ENCODE data around the gene ARL14EPL.

Gene ARL14EPL

DNA sequence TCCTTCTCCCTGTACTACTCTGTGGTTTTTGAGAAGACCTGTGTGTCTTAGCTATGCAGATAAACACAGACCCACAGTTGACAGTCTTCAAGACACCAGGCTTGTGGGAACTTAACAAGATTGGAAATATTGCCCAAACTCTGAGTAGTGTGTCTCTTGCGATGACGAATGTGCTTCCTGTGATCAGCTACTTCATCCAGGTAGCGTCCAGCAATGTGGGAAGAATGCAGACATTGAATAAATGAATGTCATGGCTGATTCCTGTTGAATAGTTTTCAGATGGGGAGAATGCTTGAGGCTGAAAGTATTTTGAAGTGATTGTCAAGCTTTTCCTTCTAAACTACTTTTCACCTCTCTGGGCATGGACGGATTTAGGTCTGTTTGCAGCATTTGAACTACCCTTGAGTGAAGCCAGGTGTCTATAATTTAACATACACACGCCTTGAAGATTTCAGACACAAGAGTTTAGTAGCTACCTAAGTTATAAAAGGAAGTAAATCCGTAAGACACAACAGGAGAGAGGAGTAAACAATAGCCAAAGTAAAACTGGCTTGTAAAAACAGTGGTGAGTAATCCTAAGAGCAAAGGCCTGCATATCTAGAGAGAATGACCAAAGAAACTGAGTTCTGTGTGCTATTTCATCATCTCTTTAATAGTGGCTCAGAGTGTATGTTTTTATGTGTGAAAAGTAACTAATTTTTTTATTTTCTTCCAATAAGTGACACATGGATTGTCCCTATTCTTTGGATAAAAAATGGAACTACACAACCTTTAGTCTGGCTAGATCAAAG is 30.0 kb upstream of the ARL14EPL start:
- Histone ChIP-seq H3K9me3 (ENCODE audit: insufficient read depth, low read length) (no peaks in the 10 kb centered on the region), H3K27me3 (ENCODE audit: insufficient read depth, insufficient read length) (no peaks in the 10 kb centered on the region), H3K4me3 (ENCODE audit: insufficient read length, low read depth) (no peak overlapping the region), H3K9ac (ENCODE audit: insufficient read length, low read depth) (no peak overlapping the region), H3K36me3 (ENCODE audit: insufficient read depth, insufficient read length, low read length) (no peaks in the 10 kb centered on the region), H3K4me1 (ENCODE audit: insufficient read depth, insufficient read length) (no peaks in the 10 kb centered on the region)
- DNase-seq (ENCODE audit: low read depth, low spot score), result no peak
- TF ChIP-seq ZNF274 (IDR thresholded peaks at IDR 0.05; ENCODE audit: low read depth, low read length), result no peak
- no peak for TF ChIP-seq SUZ12 (IDR thresholded peaks at IDR 0.05; ENCODE audit: extremely low read depth, insufficient read depth, insufficient read length)
- TF ChIP-seq YY1 (IDR thresholded peaks at IDR 0.05; ENCODE audit: insufficient read depth, insufficient read length), result no peak

DNA sequence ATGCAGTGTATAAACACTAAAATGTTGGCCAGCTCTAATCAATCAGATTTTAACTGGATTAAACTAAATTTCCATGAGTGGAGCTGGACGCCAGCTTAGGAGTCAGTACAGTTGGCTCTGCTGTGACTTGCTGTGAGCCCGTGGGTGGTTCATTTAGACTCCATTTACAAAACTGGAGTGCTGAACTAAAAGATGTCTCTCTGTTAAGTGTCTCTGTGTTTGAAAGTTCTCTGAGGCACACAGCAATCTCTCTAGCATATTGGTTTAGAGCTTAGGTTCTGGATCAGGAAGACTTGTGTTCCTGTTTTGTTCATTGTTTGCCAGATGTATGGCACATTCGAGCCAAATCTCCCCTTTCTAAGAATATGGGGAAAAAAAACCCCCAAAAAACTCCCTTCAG is 28.0 kb upstream of the ARL14EPL start:
- H3K9ac ChIP-seq (ENCODE audit: insufficient read length, low read depth), result no peak overlapping the region
- no peak for TF ChIP-seq ZNF274 (IDR thresholded peaks at IDR 0.05; ENCODE audit: low read depth, low read length)
- TF ChIP-seq SUZ12 (IDR thresholded peaks at IDR 0.05; ENCODE audit: extremely low read depth, insufficient read depth, insufficient read length), result no peak
- TF ChIP-seq YY1 (IDR thresholded peaks at IDR 0.05; ENCODE audit: insufficient read depth, insufficient read length), result no peak
- no peaks in the 10 kb centered on the region for H3K27me3 ChIP-seq (ENCODE audit: insufficient read depth, insufficient read length)
- no peaks in the 10 kb centered on the region for H3K4me1 ChIP-seq (ENCODE audit: insufficient read depth, insufficient read length)
- H3K36me3 ChIP-seq (ENCODE audit: insufficient read depth, insufficient read length, low read length), result no peaks in the 10 kb centered on the region
- H3K9me3 ChIP-seq (ENCODE audit: insufficient read depth, low read length), result no peaks in the 10 kb centered on the region
- DNase-seq (ENCODE audit: low read depth, low spot score), result no peak
- no peak overlapping the region for H3K4me3 ChIP-seq (ENCODE audit: insufficient read length, low read depth)

- H3K36me3 ChIP-seq (ENCODE audit: insufficient read depth, insufficient read length, low read length), result no peaks in the 10 kb centered on the region
- H3K9me3 ChIP-seq (ENCODE audit: insufficient read depth, low read length), result no peaks in the 10 kb centered on the region
- no peak overlapping the region for H3K4me3 ChIP-seq (ENCODE audit: insufficient read length, low read depth)
- no peak for DNase-seq (ENCODE audit: low read depth, low spot score)
- no peaks in the 10 kb centered on the region for H3K4me1 ChIP-seq (ENCODE audit: insufficient read depth, insufficient read length)
- H3K27me3 ChIP-seq (ENCODE audit: insufficient read depth, insufficient read length), result no peaks in the 10 kb centered on the region
- H3K9ac ChIP-seq (ENCODE audit: insufficient read length, low read depth), result no peak overlapping the region
- no peak for TF ChIP-seq ZNF274 (IDR thresholded peaks at IDR 0.05; ENCODE audit: low read depth, low read length)
- TF ChIP-seq SUZ12 (IDR thresholded peaks at IDR 0.05; ENCODE audit: extremely low read depth, insufficient read depth, insufficient read length), result no peak
- no peak for TF ChIP-seq YY1 (IDR thresholded peaks at IDR 0.05; ENCODE audit: insufficient read depth, insufficient read length)
These were observed 22.5 kb upstream of the ARL14EPL start for GRCh38 chr5:116009806-116010205.

DNA sequence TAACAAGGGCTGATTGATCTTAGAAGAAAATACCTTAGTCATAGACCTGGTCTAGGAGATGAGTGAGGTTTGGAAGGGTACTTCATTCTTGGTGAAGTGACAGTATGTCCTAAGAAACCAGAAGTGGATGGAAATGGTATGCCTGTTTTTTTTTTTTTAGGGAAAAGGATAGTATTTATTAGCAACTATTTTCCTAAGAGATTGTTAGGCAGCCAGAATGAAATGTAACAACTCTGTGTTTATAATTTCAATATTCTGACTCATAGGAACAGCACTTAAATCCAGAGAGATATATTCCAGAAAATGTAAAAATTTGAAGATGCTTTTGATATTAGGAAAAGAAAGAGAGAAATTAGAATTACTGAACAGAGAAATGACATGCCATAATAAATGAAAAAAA is 21.2 kb upstream of the ARL14EPL start:
- Histone ChIP-seq H3K27me3 (ENCODE audit: insufficient read depth, insufficient read length) (no peaks in the 10 kb centered on the region), H3K4me3 (ENCODE audit: insufficient read length, low read depth) (no peak overlapping the region), H3K36me3 (ENCODE audit: insufficient read depth, insufficient read length, low read length) (no peaks in the 10 kb centered on the region), H3K4me1 (ENCODE audit: insufficient read depth, insufficient read length) (no peaks in the 10 kb centered on the region), H3K9ac (ENCODE audit: insufficient read length, low read depth) (no peak overlapping the region), H3K9me3 (ENCODE audit: insufficient read depth, low read length) (no peaks in the 10 kb centered on the region)
- no peak for DNase-seq (ENCODE audit: low read depth, low spot score)
- TF ChIP-seq ZNF274 (IDR thresholded peaks at IDR 0.05; ENCODE audit: low read depth, low read length), result no peak
- no peak for TF ChIP-seq YY1 (IDR thresholded peaks at IDR 0.05; ENCODE audit: insufficient read depth, insufficient read length)
- TF ChIP-seq SUZ12 (IDR thresholded peaks at IDR 0.05; ENCODE audit: extremely low read depth, insufficient read depth, insufficient read length), result no peak

DNA sequence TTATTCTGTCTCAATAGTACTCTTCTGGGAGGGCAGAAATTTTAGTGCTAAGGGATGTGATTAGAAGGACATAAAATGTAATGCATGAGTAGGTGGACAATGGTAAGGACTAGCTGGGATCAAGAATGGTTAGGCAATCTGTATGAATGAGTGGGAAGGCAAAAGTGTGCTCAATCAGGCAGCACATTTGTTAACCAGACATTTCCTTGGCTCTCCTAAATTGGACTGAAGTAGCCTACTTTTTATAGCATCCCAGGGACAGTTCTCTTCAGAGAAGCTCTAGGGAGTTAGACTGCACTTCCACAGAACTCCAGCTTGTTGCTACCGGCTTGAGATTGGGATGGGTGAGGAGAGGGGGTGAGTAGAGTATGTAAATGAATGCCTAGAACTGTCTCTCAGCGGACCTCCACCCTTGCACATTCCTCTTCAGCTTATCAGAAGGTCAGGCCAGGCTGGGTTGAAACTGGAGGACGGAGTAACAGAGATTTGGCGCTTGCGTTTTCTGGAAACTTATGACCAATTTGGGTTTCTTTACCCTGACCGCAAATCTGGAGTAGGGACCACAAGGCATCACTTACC is 19.0 kb upstream of the ARL14EPL start:
- no peaks in the 10 kb centered on the region for H3K27me3 ChIP-seq (ENCODE audit: insufficient read depth, insufficient read length)
- H3K4me3 ChIP-seq (ENCODE audit: insufficient read length, low read depth), result no peak overlapping the region
- TF ChIP-seq YY1 (IDR thresholded peaks at IDR 0.05; ENCODE audit: insufficient read depth, insufficient read length), result no peak
- no peak for TF ChIP-seq ZNF274 (IDR thresholded peaks at IDR 0.05; ENCODE audit: low read depth, low read length)
- TF ChIP-seq SUZ12 (IDR thresholded peaks at IDR 0.05; ENCODE audit: extremely low read depth, insufficient read depth, insufficient read length), result no peak
- no peaks in the 10 kb centered on the region for H3K4me1 ChIP-seq (ENCODE audit: insufficient read depth, insufficient read length)
- DNase-seq (ENCODE audit: low read depth, low spot score), result peak; percentile 2
- no peaks in the 10 kb centered on the region for H3K9me3 ChIP-seq (ENCODE audit: insufficient read depth, low read length)
- no peaks in the 10 kb centered on the region for H3K36me3 ChIP-seq (ENCODE audit: insufficient read depth, insufficient read length, low read length)
- H3K9ac ChIP-seq (ENCODE audit: insufficient read length, low read depth), result no peak overlapping the region

DNA sequence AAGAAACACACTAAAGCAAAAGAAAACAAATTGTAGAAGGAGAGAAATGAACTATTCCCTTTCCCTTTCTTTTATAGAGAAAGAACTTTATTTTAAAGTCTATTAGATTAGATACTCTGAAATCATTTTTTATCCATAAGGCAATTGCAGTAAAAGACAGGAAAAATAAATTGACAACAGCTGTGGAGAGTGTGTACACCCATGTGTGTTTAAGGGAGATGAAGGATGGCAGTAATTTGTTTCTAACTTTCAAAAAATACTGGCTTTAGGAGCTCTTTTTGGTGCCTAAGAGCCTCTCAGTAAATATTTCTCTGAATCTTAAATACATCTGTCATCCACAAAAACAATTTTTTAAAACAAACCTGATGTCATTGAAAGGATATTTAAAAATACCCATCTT is 18.3 kb upstream of the ARL14EPL start:
- no peaks in the 10 kb centered on the region for H3K36me3 ChIP-seq (ENCODE audit: insufficient read depth, insufficient read length, low read length)
- no peak for DNase-seq (ENCODE audit: low read depth, low spot score)

GRCh38 chr5:116023619-116024018 is 8.7 kb upstream of the ARL14EPL start:
- Histone ChIP-seq H3K4me3 (ENCODE audit: insufficient read length, low read depth) (no peak overlapping the region), H3K36me3 (ENCODE audit: insufficient read depth, insufficient read length, low read length) (no peaks in the 10 kb centered on the region), H3K27me3 (ENCODE audit: insufficient read depth, insufficient read length) (no peaks in the 10 kb centered on the region), H3K9ac (ENCODE audit: insufficient read length, low read depth) (no peak overlapping the region), H3K4me1 (ENCODE audit: insufficient read depth, insufficient read length) (no peaks in the 10 kb centered on the region), H3K9me3 (ENCODE audit: insufficient read depth, low read length) (no peaks in the 10 kb centered on the region)
- no peak for DNase-seq (ENCODE audit: low read depth, low spot score)
- TF ChIP-seq SUZ12 (IDR thresholded peaks at IDR 0.05; ENCODE audit: extremely low read depth, insufficient read depth, insufficient read length), result no peak

More for the DNA sequence above, 18.3 kb upstream of the ARL14EPL start:
- TF ChIP-seq ZNF274 (IDR thresholded peaks at IDR 0.05; ENCODE audit: low read depth, low read length) (no peak), SUZ12 (IDR thresholded peaks at IDR 0.05; ENCODE audit: extremely low read depth, insufficient read depth, insufficient read length) (no peak), YY1 (IDR thresholded peaks at IDR 0.05; ENCODE audit: insufficient read depth, insufficient read length) (no peak)
- no peak overlapping the region for H3K9ac ChIP-seq (ENCODE audit: insufficient read length, low read depth)
- H3K27me3 ChIP-seq (ENCODE audit: insufficient read depth, insufficient read length), result no peaks in the 10 kb centered on the region
- H3K4me1 ChIP-seq (ENCODE audit: insufficient read depth, insufficient read length), result no peaks in the 10 kb centered on the region
- no peak overlapping the region for H3K4me3 ChIP-seq (ENCODE audit: insufficient read length, low read depth)
- no peaks in the 10 kb centered on the region for H3K9me3 ChIP-seq (ENCODE audit: insufficient read depth, low read length)
